Activated naive CD4-positive, alpha-beta T cell treated with anti-CD3 and anti-CD28 coated beads, Interleukin-2, amount 50 U/mL, for 24 hours (primary cell): ENCODE data around the gene PIK3C2G.
"Not testable (repeated sequence)": the region's sequence is repeated elsewhere in the genome, so short reads cannot be mapped to it uniquely, and the experiment has no call there.

Experiments
- H3K27ac Mint-ChIP-seq: one replicate; pipeline ENCODE4 v1.8.0; 2021; ENCODE audit warnings: mild to moderate bottlenecking, mixed read lengths
- H3K27me3 Mint-ChIP-seq: one replicate; pipeline ENCODE4 v1.8.0; 2021; ENCODE audit warnings: mixed read lengths
- H3K36me3 Mint-ChIP-seq: one replicate; pipeline ENCODE4 v1.8.0; 2021; ENCODE audit warnings: mixed read lengths
- H3K4me1 Mint-ChIP-seq: one replicate; pipeline ENCODE4 v1.8.0; 2021; ENCODE audit warnings: mixed read lengths
- H3K4me3 Mint-ChIP-seq: one replicate; pipeline ENCODE4 v1.8.0; 2021; ENCODE audit warnings: mild to moderate bottlenecking, mixed read lengths
- H3K9me3 Mint-ChIP-seq: one replicate; pipeline ENCODE4 v1.8.0; 2021; ENCODE audit warnings: mixed read lengths

The PIK3C2G gene

GRCh38 chr12:18487509-18487908 is 226.2 kb downstream of the PIK3C2G start:
- H3K36me3 Mint-ChIP-seq: no peaks in the 10 kb centered on the region
- no peak overlapping the region for H3K27ac Mint-ChIP-seq
- no peaks in the 10 kb centered on the region for H3K27me3 Mint-ChIP-seq
- no peaks in the 10 kb centered on the region for H3K4me1 Mint-ChIP-seq
- peaks cover 4% of the 10 kb centered on the region for H3K9me3 Mint-ChIP-seq
- H3K4me3 Mint-ChIP-seq: no peak overlapping the region

DNA sequence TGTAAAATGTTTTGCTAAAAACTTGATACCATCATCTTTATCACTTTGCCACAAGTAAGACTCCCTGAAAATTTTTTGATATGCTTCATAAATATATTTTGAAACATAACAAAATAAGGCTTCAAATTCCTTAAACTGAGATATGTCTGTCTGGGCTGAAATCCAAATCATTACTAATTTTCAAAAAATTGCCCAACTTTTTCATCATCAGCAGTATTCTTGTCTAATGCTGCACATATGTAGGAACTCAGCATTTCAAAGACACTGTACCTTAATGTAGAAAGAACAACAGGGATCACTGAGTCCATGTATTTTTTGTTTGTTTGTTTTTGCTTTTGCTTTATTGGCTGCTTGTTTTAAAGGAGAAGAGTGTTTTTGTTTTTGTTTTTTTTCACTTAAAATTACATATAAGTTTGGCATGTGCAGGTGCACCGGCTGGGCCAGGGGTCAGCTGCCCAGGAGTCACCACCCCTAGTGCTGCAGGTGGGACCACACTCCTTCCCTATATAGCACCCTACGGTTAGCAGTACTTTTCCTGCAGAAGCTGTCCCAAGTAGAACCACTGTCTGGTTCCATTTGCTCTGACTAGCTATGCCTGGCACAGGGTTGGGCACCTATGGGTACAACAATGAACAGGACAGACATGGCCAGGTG is 231.2 kb downstream of the PIK3C2G start:
- Mint-ChIP-seq H3K9me3 (peaks cover 4% of the 10 kb centered on the region), H3K27ac (no peak overlapping the region), H3K4me3 (no peak overlapping the region), H3K27me3 (no peaks in the 10 kb centered on the region), H3K36me3 (no peaks in the 10 kb centered on the region), H3K4me1 (no peaks in the 10 kb centered on the region)

DNA sequence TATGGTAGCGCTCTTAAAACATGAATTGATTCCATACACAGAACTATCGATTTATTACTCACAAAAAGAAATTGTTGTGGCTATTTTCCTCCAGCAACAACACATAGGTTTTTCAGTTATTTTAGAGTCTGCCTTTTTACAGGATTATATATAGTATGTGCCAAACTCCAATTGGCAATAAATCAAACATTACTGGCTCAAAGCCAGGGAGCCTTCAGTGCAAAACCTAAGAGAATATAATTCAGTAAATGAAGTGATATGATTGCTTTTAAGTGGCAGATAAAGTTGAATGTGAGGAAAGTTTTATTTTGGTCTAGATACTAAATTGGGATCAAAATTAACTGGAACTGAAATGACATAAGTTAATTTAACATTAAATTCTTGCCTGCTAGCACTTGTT is 234.8 kb downstream of the PIK3C2G start:
- no peaks in the 10 kb centered on the region for H3K36me3 Mint-ChIP-seq
- no peaks in the 10 kb centered on the region for H3K27me3 Mint-ChIP-seq
- H3K27ac Mint-ChIP-seq: no peak overlapping the region
- H3K4me3 Mint-ChIP-seq: no peak overlapping the region
- H3K4me1 Mint-ChIP-seq: no peaks in the 10 kb centered on the region
- peaks cover 4% of the 10 kb centered on the region for H3K9me3 Mint-ChIP-seq

DNA sequence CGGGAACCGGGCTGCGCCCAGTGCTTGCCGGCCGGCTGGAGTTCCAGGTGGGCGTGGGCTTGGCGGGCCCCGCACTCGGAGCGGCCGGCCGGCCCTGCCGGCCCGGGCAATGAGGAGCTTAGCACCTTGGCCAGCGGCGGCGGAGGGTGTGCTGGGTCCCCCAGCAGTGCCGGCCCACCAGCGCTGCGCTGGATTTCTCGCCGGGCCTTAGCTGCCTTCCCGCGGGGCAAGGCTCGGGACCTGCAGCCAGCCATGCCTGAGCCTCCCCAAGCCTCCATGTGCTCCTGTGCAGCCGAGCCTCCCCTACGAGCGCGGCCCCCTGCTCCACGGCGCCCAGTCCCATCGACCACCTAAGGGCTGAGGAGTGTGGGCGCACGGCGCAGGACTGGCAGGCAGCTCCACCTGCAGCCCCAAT is 238.8 kb downstream of the PIK3C2G start:
- not testable (repeated sequence) for H3K9me3 Mint-ChIP-seq, H3K4me1 Mint-ChIP-seq, H3K27me3 Mint-ChIP-seq, H3K27ac Mint-ChIP-seq, H3K4me3 Mint-ChIP-seq, H3K36me3 Mint-ChIP-seq

GRCh38 chr12:18500736-18501135 is 239.4 kb downstream of the PIK3C2G start:
- not testable (repeated sequence) for H3K4me3 Mint-ChIP-seq, H3K36me3 Mint-ChIP-seq, H3K9me3 Mint-ChIP-seq, H3K27ac Mint-ChIP-seq, H3K4me1 Mint-ChIP-seq, H3K27me3 Mint-ChIP-seq

DNA sequence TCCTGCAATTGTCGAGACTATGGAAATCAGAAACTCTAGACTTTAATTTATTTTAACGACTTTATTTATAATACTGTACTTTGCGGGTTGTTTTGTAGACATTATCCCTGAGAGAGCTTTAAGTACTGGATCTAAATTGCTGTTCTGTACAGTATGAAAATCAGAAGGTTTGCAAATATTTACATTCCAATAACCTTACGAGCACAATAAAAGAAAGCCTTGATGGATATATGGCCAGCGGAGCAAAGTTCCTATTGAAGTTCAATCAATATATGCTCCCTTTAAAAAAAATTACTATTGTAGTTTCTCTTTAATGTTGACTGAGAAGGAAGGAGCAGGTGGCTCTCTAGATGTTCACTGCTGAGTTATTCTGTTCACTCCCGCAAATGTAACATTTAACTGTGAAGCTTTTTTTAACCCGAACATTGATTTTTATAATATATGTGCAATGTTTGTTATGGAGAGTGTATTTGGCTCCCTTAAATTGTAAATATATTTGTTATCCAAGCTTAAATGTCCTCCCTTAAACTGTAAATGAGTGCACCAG is 241.2 kb downstream of the PIK3C2G start:
- no peak overlapping the region for H3K4me3 Mint-ChIP-seq
- H3K36me3 Mint-ChIP-seq: no peaks in the 10 kb centered on the region
- H3K27ac Mint-ChIP-seq: no peak overlapping the region
- H3K4me1 Mint-ChIP-seq: no peaks in the 10 kb centered on the region
- no peaks in the 10 kb centered on the region for H3K27me3 Mint-ChIP-seq
- H3K9me3 Mint-ChIP-seq: no peaks in the 10 kb centered on the region

DNA sequence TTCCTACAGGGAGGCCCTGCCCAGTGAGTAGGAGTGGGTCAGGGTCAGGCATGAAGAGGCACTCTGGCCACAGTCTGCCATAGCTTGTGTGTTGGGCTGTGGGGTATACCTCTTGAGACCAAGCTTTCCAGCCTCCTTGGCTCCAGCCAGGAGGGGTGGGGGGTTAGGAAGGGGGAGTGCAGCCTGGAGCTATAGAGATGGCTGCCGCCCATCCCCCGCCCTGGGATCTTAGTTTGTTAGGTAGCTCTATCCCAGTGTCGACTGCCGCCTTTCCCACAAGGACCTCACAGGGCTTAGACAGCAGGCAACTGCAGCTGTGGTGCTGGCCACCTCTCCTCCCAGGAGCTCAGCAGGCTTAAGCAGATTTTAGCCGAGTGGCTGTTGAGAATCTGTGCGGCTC is 260.1 kb downstream of the PIK3C2G start:
- Mint-ChIP-seq H3K4me3 (no peak overlapping the region), H3K36me3 (no peaks in the 10 kb centered on the region), H3K4me1 (no peaks in the 10 kb centered on the region), H3K9me3 (peaks cover 24% of the 10 kb centered on the region), H3K27me3 (no peaks in the 10 kb centered on the region), H3K27ac (no peak overlapping the region)

DNA sequence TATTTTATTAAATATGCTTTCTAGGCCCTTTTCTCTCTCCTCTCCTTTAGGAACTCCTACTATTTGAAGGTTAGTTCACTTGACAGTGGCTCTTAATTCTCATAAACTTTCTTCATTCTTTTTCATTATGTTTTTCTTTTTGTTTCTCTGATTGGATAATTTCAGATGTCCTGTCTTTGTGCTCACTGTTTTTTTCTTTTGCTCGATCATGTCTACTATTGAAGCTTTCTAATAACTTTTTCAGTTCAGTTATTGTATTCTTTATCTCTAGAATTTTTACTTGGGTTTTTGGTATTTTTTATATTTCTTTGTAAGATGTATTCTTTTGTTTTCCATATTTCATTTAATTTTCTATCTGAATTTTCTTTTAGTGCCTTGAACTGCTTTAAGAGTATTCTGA is 261.5 kb downstream of the PIK3C2G start:
- Mint-ChIP-seq H3K36me3 (no peaks in the 10 kb centered on the region), H3K27ac (no peak overlapping the region), H3K4me1 (no peaks in the 10 kb centered on the region), H3K27me3 (no peaks in the 10 kb centered on the region), H3K4me3 (no peak overlapping the region), H3K9me3 (peaks cover 16% of the 10 kb centered on the region)

DNA sequence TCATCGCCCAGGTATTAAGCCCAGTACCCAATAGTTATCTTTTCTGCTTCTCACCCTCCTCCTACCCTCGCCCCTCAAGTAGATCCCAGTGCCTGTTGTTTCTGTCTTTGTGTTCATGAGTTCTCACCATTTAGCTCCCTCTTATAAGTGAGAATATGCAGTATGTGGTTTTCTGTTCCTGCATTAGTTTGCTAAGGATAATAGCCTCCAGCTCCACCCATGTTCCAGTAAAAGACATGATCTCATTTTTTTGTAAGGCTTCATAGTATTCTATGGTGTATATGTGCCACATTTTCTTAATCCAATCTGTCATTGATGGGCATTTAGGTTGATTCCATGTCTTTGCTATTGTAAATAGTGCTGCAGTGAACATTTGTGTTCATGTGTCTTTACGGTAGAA is 281.2 kb downstream of the PIK3C2G start:
- H3K9me3 Mint-ChIP-seq, H3K4me1 Mint-ChIP-seq, H3K36me3 Mint-ChIP-seq, H3K27me3 Mint-ChIP-seq, H3K4me3 Mint-ChIP-seq, H3K27ac Mint-ChIP-seq: not testable (repeated sequence)

DNA sequence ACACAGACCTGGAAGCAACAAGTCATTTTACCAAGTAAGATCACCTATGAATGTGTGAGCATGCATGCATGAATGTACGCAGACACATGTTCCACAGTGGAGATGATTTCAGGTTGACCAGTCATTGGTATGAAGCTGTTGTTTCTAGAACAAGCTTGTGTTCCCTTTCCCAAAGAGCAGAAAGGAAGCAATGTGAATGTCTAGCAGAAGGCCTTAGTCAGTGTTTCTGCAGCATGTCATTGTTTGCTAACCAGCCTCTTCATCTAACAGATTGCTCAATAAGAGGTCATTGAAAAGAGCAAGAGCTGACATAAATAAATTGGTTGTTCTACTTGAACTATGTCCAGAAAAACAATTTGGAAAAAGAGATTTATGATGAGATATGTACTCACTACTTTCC is 285.1 kb downstream of the PIK3C2G start:
- H3K9me3 Mint-ChIP-seq: peaks cover 6% of the 10 kb centered on the region
- H3K36me3 Mint-ChIP-seq: no peaks in the 10 kb centered on the region
- no peaks in the 10 kb centered on the region for H3K27me3 Mint-ChIP-seq
- no peak overlapping the region for H3K4me3 Mint-ChIP-seq
- no peaks in the 10 kb centered on the region for H3K4me1 Mint-ChIP-seq
- H3K27ac Mint-ChIP-seq: no peak overlapping the region

- H3K36me3 Mint-ChIP-seq: no peaks in the 10 kb centered on the region
- H3K4me1 Mint-ChIP-seq: no peaks in the 10 kb centered on the region
- peaks cover 6% of the 10 kb centered on the region for H3K9me3 Mint-ChIP-seq
- H3K4me3 Mint-ChIP-seq: no peak overlapping the region
- no peak overlapping the region for H3K27ac Mint-ChIP-seq
- no peaks in the 10 kb centered on the region for H3K27me3 Mint-ChIP-seq
Measured at GRCh38 chr12:18549598-18549997, 288.3 kb downstream of the PIK3C2G start.

GRCh38 chr12:18551106-18551505 is 289.8 kb downstream of the PIK3C2G start:
- Mint-ChIP-seq H3K4me1 (no peaks in the 10 kb centered on the region), H3K4me3 (no peak overlapping the region), H3K9me3 (peaks cover 6% of the 10 kb centered on the region), H3K27me3 (no peaks in the 10 kb centered on the region), H3K27ac (no peak overlapping the region), H3K36me3 (no peaks in the 10 kb centered on the region)

DNA sequence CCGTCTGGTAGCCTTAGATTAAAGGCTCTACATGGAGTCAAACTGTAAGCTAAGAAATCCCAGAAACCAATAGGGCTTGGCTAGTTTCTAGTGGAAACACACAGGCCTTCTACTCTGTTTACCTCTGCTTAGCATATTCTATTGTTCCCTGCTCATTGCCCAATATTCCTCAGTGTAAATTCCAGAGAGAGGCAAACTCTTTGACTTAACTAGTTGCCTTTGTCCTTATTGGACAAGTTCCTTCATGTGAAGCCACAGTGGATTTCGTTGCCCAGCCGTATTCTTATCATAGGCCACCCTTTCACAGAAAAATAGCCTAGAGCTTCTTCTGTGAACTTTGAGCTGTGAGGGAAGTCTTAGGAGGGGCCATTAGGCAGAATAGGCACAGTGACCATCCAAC is 290.4 kb downstream of the PIK3C2G start:
- no peaks in the 10 kb centered on the region for H3K4me1 Mint-ChIP-seq
- no peaks in the 10 kb centered on the region for H3K36me3 Mint-ChIP-seq
- H3K27me3 Mint-ChIP-seq: no peaks in the 10 kb centered on the region
- H3K9me3 Mint-ChIP-seq: peaks cover 6% of the 10 kb centered on the region
- no peak overlapping the region for H3K27ac Mint-ChIP-seq
- no peak overlapping the region for H3K4me3 Mint-ChIP-seq

DNA sequence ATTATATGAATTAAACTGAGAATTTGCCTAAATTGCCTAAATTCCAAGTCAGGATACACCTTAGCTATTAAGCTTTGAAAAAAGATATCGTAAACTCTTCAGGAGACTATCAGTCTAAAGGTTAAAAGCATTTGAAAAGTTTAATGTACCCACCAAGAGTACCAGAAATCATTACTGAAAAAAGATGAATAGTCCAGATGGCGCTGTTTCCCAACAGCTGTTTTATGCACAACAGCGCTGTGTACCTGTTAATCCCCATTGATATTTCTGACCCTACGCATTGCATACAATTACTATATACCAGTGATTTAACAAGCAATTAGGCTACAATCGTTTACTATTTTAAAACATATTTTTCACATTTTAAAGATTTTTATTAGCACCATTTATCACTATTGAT is 291.5 kb downstream of the PIK3C2G start:
- Mint-ChIP-seq H3K9me3 (peaks cover 6% of the 10 kb centered on the region), H3K4me3 (no peak overlapping the region), H3K36me3 (no peaks in the 10 kb centered on the region), H3K27ac (no peak overlapping the region), H3K4me1 (no peaks in the 10 kb centered on the region), H3K27me3 (no peaks in the 10 kb centered on the region)

GRCh38 chr12:18556161-18556560 is 294.8 kb downstream of the PIK3C2G start:
- H3K4me3 Mint-ChIP-seq: no peak overlapping the region
- H3K4me1 Mint-ChIP-seq: no peaks in the 10 kb centered on the region
- H3K36me3 Mint-ChIP-seq: no peaks in the 10 kb centered on the region
- H3K9me3 Mint-ChIP-seq: no peaks in the 10 kb centered on the region
- no peaks in the 10 kb centered on the region for H3K27me3 Mint-ChIP-seq
- H3K27ac Mint-ChIP-seq: no peak overlapping the region

DNA sequence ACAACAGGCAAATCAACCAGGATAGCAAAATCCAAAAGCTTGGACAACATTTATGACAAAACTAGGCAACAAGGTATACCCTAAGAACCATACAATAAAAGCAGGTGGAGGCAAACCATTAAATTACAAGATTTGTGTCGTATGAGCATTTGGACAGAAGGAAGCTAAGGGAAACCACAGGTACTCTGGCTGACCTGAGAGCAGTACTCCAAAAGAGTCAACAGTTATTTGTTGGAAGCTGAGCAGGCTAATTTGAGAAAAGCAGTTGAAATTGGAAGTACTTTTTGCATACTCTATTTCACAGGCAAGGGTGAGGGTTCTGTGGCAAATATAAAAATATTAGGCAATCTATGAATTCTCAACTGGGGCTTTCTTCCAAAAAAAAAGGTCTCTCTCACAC is 297.9 kb downstream of the PIK3C2G start:
- Mint-ChIP-seq H3K27ac (no peak overlapping the region), H3K9me3 (no peaks in the 10 kb centered on the region), H3K27me3 (no peaks in the 10 kb centered on the region), H3K36me3 (no peaks in the 10 kb centered on the region), H3K4me1 (no peaks in the 10 kb centered on the region), H3K4me3 (no peak overlapping the region)

GRCh38 chr12:18562531-18562930 is 301.2 kb downstream of the PIK3C2G start:
- Mint-ChIP-seq H3K4me1 (no peaks in the 10 kb centered on the region), H3K27me3 (no peaks in the 10 kb centered on the region), H3K4me3 (no peak overlapping the region), H3K9me3 (no peaks in the 10 kb centered on the region), H3K36me3 (no peaks in the 10 kb centered on the region), H3K27ac (no peak overlapping the region)
